ENCODE measurements around the gene SFRP5.

GRCh38 chr10:97805096-97805884, 33.5 kb upstream of the SFRP5 start:
- TF ChIP-seq POLR2AphosphoS5 (IDR thresholded peaks at IDR 0.05) (no peak), CTCF (IDR thresholded peaks at IDR 0.05) (no peak), EP300 (IDR thresholded peaks at IDR 0.05) (no peak)

Data from gastroesophageal sphincter (tissue), 3 donors.